Measurements from ENCODE around the gene CTNND2. TPM values are rescaled to one million over a fixed set of nuclear protein-coding genes. Genes with fewer than 3 reads are reported as not detected.

Gene CTNND2
- polyA plus RNA-seq, 1 of the 3 experiments (the other 2 are of a cell fraction) = not detected

- no peak for TF ChIP-seq ZBTB33 (IDR thresholded peaks at IDR 0.05; ENCODE audit: borderline replicate concordance, low read depth)
These were observed 739.5 kb downstream of the CTNND2 start (continued) for GRCh38 chr5:11164531-11165294.

- Histone ChIP-seq H3K4me1 (ENCODE audit: control insufficient read depth in 1 of 2, insufficient read depth in 2 of 2, low read depth in 1 of 2, low read length in 1 of 2) (no peaks in the 10 kb centered on the region), H2AFZ (ENCODE audit: low read depth) (no peak overlapping the region), H3K9me3 (no peaks in the 10 kb centered on the region), H3K4me3 (ENCODE audit: low read depth in 2 of 2, low read length in 1 of 2) (no peak overlapping the region), H4K20me1 (ENCODE audit: insufficient read depth) (no peaks in the 10 kb centered on the region), H3K27me3 (ENCODE audit: insufficient read depth) (peaks cover 5% of the 10 kb centered on the region; the same call in 1 of the 2 replicates), H3K4me2 (no peak overlapping the region), H3K36me3 (replicated peaks in 1 of 2; ENCODE audit: control insufficient read depth in 1 of 2, insufficient read depth in 2 of 2, low read length in 1 of 2) (no peaks in the 10 kb centered on the region), H3K27ac (ENCODE audit: low read depth in 2 of 2, low read length in 1 of 2) (no peak overlapping the region), H3K79me2 (ENCODE audit: insufficient read depth) (no peaks in the 10 kb centered on the region), H3K9me2 (no peaks in the 10 kb centered on the region), H3K9ac (no peak overlapping the region), H3F3A (replicated peaks; ENCODE audit: insufficient read depth) (no peaks in the 10 kb centered on the region)
- no peak for TF ChIP-seq TAF1 (IDR thresholded peaks at IDR 0.05; ENCODE audit: borderline replicate concordance, low read depth, low read length)
- no peak for TF ChIP-seq RAD21 (IDR thresholded peaks at IDR 0.05; ENCODE audit: low read length)
- TF ChIP-seq RCOR1 (IDR thresholded peaks at IDR 0.05; ENCODE audit: low read length) = no peak
- TF ChIP-seq FOXM1 (IDR thresholded peaks at IDR 0.05; ENCODE audit: low read depth) = no peak
- no peak for TF ChIP-seq POLR2AphosphoS5 (IDR thresholded peaks at IDR 0.05; ENCODE audit: low read depth, low read length)
- TF ChIP-seq GABPA (IDR thresholded peaks at IDR 0.05; ENCODE audit: low read depth) = no peak
- ChIA-PET CTCF (no interaction called here), POLR2A (no interaction called here)
- no peak for DNase-seq
- 16% methylated on average over 3 of the region's 3 CpGs for WGBS (ENCODE audit: low lambda C conversion rate)
These were observed 747.1 kb downstream of the CTNND2 start for GRCh38 chr5:11157132-11157531.

- H3K9me2 ChIP-seq = no peaks in the 10 kb centered on the region
- H3K9ac ChIP-seq = no peak overlapping the region
- no peak for DNase-seq
- no peaks in the 10 kb centered on the region for H3K36me3 ChIP-seq (replicated peaks in 1 of 2; ENCODE audit: control insufficient read depth in 1 of 2, insufficient read depth in 2 of 2, low read length in 1 of 2)
- WGBS (ENCODE audit: low lambda C conversion rate) = 30% methylated on average over 12 of the region's 12 CpGs
- no peak for TF ChIP-seq TEAD4 (IDR thresholded peaks at IDR 0.05; ENCODE audit: borderline replicate concordance, insufficient read depth)
- TF ChIP-seq TCF12 (IDR thresholded peaks at IDR 0.05) = no peak
- no peak for TF ChIP-seq ZBTB33 (IDR thresholded peaks at IDR 0.05; ENCODE audit: borderline replicate concordance, low read depth)
- no peak for TF ChIP-seq MEF2A (IDR thresholded peaks at IDR 0.05; ENCODE audit: borderline replicate concordance, low read depth)
- TF ChIP-seq REST (IDR thresholded peaks at IDR 0.05; ENCODE audit: low read depth, low read length) = no peak
- TF ChIP-seq USF1 (IDR thresholded peaks at IDR 0.05; ENCODE audit: borderline replicate concordance, low read depth) = no peak
- H3K4me2 ChIP-seq = no peak overlapping the region
- H4K20me1 ChIP-seq (ENCODE audit: insufficient read depth) = no peaks in the 10 kb centered on the region
- H3K79me2 ChIP-seq (ENCODE audit: insufficient read depth) = no peaks in the 10 kb centered on the region
- H2AFZ ChIP-seq (ENCODE audit: low read depth) = no peak overlapping the region
- H3K4me3 ChIP-seq (ENCODE audit: low read depth in 2 of 2, low read length in 1 of 2) = no peak overlapping the region
- ChIA-PET CTCF (interaction anchor here (1.1 kb wide), 1 partner anchor 158 kb away, joined by 3 read pairs; no protein-coding TSS in a partner anchor), POLR2A (no interaction called here)
- H3K27me3 ChIP-seq (ENCODE audit: insufficient read depth) = peaks cover 5% of the 10 kb centered on the region; the same call in 1 of the 2 replicates
- no peaks in the 10 kb centered on the region for H3F3A ChIP-seq (replicated peaks; ENCODE audit: insufficient read depth)
- no peak overlapping the region for H3K27ac ChIP-seq (ENCODE audit: low read depth in 2 of 2, low read length in 1 of 2)
- H3K9me3 ChIP-seq = no peaks in the 10 kb centered on the region
- no peaks in the 10 kb centered on the region for H3K4me1 ChIP-seq (ENCODE audit: control insufficient read depth in 1 of 2, insufficient read depth in 2 of 2, low read depth in 1 of 2, low read length in 1 of 2)
These were observed 750.4 kb downstream of the CTNND2 start for GRCh38 chr5:11153670-11154382.

Data from SK-N-SH (cell line).